Loucy (cell line): ENCODE data around the gene TPRX1.
"Not testable (repeated sequence)": the region's sequence is repeated elsewhere in the genome, so short reads cannot be mapped to it uniquely, and the experiment has no call there.

Source experiments
- H2AFZ ChIP-seq: fragments of 200-600 bp; sonication (generic); 2 replicates; pipeline ENCODE4 v1.6.0; 2016; ENCODE audit warnings: antibody characterized with exemption, mild to moderate bottlenecking, low read length, moderate library complexity
- H3F3A ChIP-seq: fragments of 200-600 bp; 2 replicates; pipeline ENCODE4 v1.6.0; 2016; ENCODE audit warnings: antibody characterized with exemption, low read depth, mild to moderate bottlenecking
- H3K27me3 ChIP-seq: fragments of 200-600 bp; sonication (generic); 2 replicates; pipeline ENCODE4 v1.6.1; 2014; ENCODE audit warnings: low read length, mild to moderate bottlenecking; ENCODE audit not compliant: insufficient read depth, poor library complexity, severe bottlenecking
- H3K36me3 ChIP-seq: fragments of 200-600 bp; sonication (generic); 2 replicates; pipeline ENCODE4 v1.6.1; 2016; ENCODE audit warnings: low read length; ENCODE audit not compliant: insufficient read depth
- H3K4me1 ChIP-seq: fragments of 200-600 bp; sonication (generic); 2 replicates; pipeline ENCODE4 v1.5.1; 2014; ENCODE audit warnings: low read length, mild to moderate bottlenecking; ENCODE audit not compliant: insufficient read depth, poor library complexity, severe bottlenecking
- H3K4me2 ChIP-seq: fragments of 200-600 bp; sonication (generic); 2 replicates; pipeline ENCODE4 v1.6.0; 2014; ENCODE audit warnings: antibody characterized with exemption, low read length, low read depth, mild to moderate bottlenecking; ENCODE audit not compliant: poor library complexity, severe bottlenecking
- H3K4me3 ChIP-seq: fragments of 200-600 bp; sonication (generic); 2 replicates; pipeline ENCODE4 v1.5.1; 2014; ENCODE audit warnings: low read length, mild to moderate bottlenecking, mixed read lengths; ENCODE audit not compliant: poor library complexity, severe bottlenecking
- H3K79me2 ChIP-seq: fragments of 200-600 bp; sonication (generic); 2 replicates; pipeline ENCODE4 v1.6.1; 2014; ENCODE audit warnings: low read length; ENCODE audit not compliant: insufficient read depth
- H3K9ac ChIP-seq: fragments of 200-600 bp; sonication (generic); 2 replicates; pipeline ENCODE4 v1.6.0; 2014; ENCODE audit warnings: mild to moderate bottlenecking, low read depth, low read length, moderate library complexity; ENCODE audit not compliant: poor library complexity, severe bottlenecking
- H3K9me2 ChIP-seq: fragments of 200-600 bp; sonication (generic); replicated peaks from 2 replicates; pipeline ENCODE4 v1.6.1; 2016; ENCODE audit warnings: low read depth, low read length, mixed read lengths
- H3K9me3 ChIP-seq: fragments of 200-600 bp; sonication (generic); 2 replicates; pipeline ENCODE4 v1.6.1; 2014; ENCODE audit warnings: mild to moderate bottlenecking, antibody characterized with exemption, low read length, low read depth; ENCODE audit not compliant: insufficient read depth
- H4K20me1 ChIP-seq: fragments of 200-600 bp; sonication (generic); 2 replicates; pipeline ENCODE4 v1.6.0; 2014; ENCODE audit warnings: antibody characterized with exemption, low read length, mild to moderate bottlenecking; ENCODE audit not compliant: insufficient read depth, poor library complexity, severe bottlenecking
- EZH2phosphoT487 ChIP-seq: fragments of 200-600 bp; IDR thresholded peaks from 2 replicates; pipeline ENCODE4 v1.6.1; 2018; ENCODE audit warnings: antibody characterized with exemption, mild to moderate bottlenecking, moderate library complexity, borderline replicate concordance
- TF ChIP-seq, protein P1 (sequence below): fragments of 200-600 bp; sonication (generic); conservative IDR thresholded peaks from 2 replicates; pipeline ENCODE4 v1.5.1; 2014; ENCODE audit warnings: mild to moderate bottlenecking, antibody characterized with exemption, low read length

The TPRX1 gene

GRCh38 chr19:47804451-47804850 is at the start of gene TPRX1:
TPRX1 (minus strand) TSS chr19:47804551; CDS start chr19:47804539, 12 bp downstream.
- not testable (repeated sequence) for H3K36me3 ChIP-seq, H3K4me3 ChIP-seq, H3K9me3 ChIP-seq, H3K4me1 ChIP-seq, H4K20me1 ChIP-seq, H3K9me2 ChIP-seq, H3K79me2 ChIP-seq, H2AFZ ChIP-seq, H3K27me3 ChIP-seq, H3F3A ChIP-seq, H3K4me2 ChIP-seq, H3K9ac ChIP-seq

- Histone ChIP-seq H3K27me3 (no peaks in the 10 kb centered on the region), H3K4me3 (no peak overlapping the region), H3K36me3 (no peaks in the 10 kb centered on the region), H2AFZ (no peak overlapping the region), H3K9me3 (no peaks in the 10 kb centered on the region), H3K9ac (no peak overlapping the region), H3K4me1 (no peaks in the 10 kb centered on the region), H3K9me2 (no peaks in the 10 kb centered on the region), H3K4me2 (no peak overlapping the region), H3K79me2 (no peaks in the 10 kb centered on the region), H3F3A (no peaks in the 10 kb centered on the region), H4K20me1 (no peaks in the 10 kb centered on the region)
- no peak for TF ChIP-seq EZH2phosphoT487
- TF ChIP-seq, protein P1, sequence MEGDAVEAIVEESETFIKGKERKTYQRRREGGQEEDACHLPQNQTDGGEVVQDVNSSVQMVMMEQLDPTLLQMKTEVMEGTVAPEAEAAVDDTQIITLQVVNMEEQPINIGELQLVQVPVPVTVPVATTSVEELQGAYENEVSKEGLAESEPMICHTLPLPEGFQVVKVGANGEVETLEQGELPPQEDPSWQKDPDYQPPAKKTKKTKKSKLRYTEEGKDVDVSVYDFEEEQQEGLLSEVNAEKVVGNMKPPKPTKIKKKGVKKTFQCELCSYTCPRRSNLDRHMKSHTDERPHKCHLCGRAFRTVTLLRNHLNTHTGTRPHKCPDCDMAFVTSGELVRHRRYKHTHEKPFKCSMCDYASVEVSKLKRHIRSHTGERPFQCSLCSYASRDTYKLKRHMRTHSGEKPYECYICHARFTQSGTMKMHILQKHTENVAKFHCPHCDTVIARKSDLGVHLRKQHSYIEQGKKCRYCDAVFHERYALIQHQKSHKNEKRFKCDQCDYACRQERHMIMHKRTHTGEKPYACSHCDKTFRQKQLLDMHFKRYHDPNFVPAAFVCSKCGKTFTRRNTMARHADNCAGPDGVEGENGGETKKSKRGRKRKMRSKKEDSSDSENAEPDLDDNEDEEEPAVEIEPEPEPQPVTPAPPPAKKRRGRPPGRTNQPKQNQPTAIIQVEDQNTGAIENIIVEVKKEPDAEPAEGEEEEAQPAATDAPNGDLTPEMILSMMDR = no peak
Measured at GRCh38 chr19:47853003-47853402, 48.7 kb upstream of the TPRX1 start.

DNA sequence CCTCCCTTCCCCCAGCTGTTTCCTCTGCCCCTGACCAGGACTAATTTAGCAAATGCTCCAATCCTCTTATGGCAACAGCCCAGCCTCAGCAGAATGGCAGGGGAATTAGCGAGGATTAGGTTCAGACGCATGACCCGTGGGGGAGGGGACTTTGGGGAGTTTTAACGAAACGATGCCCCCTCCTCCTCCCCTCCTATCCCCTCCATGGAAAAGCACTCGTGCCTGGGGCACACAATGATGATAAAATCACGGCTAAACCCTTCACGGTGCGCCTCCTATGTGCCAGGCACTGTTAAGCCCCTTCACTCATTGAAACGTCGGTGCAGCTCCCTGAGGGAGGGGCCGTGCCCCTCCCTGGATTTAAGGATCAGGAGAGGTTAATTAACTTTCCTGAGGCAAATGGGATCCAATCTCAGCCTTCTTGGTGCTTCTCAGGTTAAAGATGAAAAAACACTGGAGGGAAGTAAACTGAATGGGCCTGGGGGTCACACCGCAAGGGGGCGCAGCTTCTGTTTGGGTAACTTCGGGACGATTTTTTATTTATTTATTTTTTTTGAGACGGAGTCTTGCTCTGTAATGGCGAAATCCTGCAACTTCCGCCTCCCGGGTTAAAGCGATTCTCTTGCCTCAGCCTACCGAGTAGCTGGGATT is 44.6 kb upstream of the TPRX1 start:
- no peaks in the 10 kb centered on the region for H3K9me3 ChIP-seq
- H3K4me3 ChIP-seq = no peak overlapping the region
- no peak overlapping the region for H2AFZ ChIP-seq
- H3K27me3 ChIP-seq = no peaks in the 10 kb centered on the region
- no peaks in the 10 kb centered on the region for H4K20me1 ChIP-seq
- no peaks in the 10 kb centered on the region for H3K9me2 ChIP-seq
- no peaks in the 10 kb centered on the region for H3K79me2 ChIP-seq
- no peak overlapping the region for H3K4me2 ChIP-seq
- no peak overlapping the region for H3K9ac ChIP-seq
- H3F3A ChIP-seq = no peaks in the 10 kb centered on the region
- H3K4me1 ChIP-seq = no peaks in the 10 kb centered on the region
- TF ChIP-seq, protein P1 = no peak
- no peak for TF ChIP-seq EZH2phosphoT487
- no peaks in the 10 kb centered on the region for H3K36me3 ChIP-seq

DNA sequence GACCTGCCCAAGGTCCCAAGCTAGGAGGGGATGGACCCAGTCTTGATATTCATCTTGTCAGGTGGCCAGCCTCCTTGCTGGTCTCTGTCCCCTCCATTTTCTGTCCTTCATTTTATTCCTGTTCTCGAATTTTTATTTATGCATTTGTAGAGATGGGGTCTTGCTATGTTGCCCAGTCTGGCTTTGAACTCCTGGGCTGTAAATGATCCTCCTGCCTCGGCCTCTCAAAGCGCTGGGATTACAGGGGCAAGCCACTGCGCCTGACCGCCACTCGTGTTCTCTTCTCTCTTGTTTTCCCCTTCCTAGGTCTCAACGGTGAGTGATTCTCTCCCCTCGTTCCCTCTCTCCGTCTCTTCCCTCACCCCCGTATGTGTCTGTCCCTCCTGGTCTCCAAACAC is 44.1 kb upstream of the TPRX1 start:
- Histone ChIP-seq H3K9me2 (no peaks in the 10 kb centered on the region), H3F3A (no peaks in the 10 kb centered on the region), H3K4me3 (no peak overlapping the region), H2AFZ (no peak overlapping the region), H3K4me2 (no peak overlapping the region), H3K79me2 (no peaks in the 10 kb centered on the region), H3K27me3 (no peaks in the 10 kb centered on the region), H3K36me3 (no peaks in the 10 kb centered on the region), H3K4me1 (no peaks in the 10 kb centered on the region), H3K9ac (no peak overlapping the region), H3K9me3 (no peaks in the 10 kb centered on the region), H4K20me1 (no peaks in the 10 kb centered on the region)
- no peak for TF ChIP-seq EZH2phosphoT487
- TF ChIP-seq, protein P1 = no peak
